Lower leg skin (tissue), 4 donors: ENCODE results near the gene JMJD1C. TPM values are rescaled to one million over a fixed set of nuclear protein-coding genes. Genes with fewer than 3 reads are reported as not detected.

ENCODE experiments used
- DNase-seq, 2 donors: peaks; one replicate each; pipeline ENCODE4 v3.0.0-alpha.2; 2019; ENCODE audit warnings: low spot score in 2 of 2
- H3K4me3 ChIP-seq: fragments of 200-600 bp; sonication (generic); 2 replicates; pipeline ENCODE4 v1.5.1; 2017; ENCODE audit warnings: mild to moderate bottlenecking, low read depth; ENCODE audit not compliant: poor library complexity, severe bottlenecking
- CTCF ChIP-seq, 3 donors: fragments of 450-650 bp; IDR thresholded peaks; one replicate each; pipeline ENCODE4 v1.5.1; 2016; ENCODE audit warnings: antibody characterized with exemption in 3 of 3, mild to moderate bottlenecking in 3 of 3, moderate library complexity in 2 of 3
- POLR2A ChIP-seq, 2 donors: fragments of 450-650 bp; IDR thresholded peaks; one replicate each; pipeline ENCODE4 v1.6.1; 2016 to 2017; ENCODE audit warnings: antibody characterized with exemption in 2 of 2, mild to moderate bottlenecking in 1 of 2, moderate library complexity in 1 of 2
- WGBS, 2 donors: methylation state at CpG; one replicate each; pipeline ENCODE4 v1.1.5; 2018; 5-methylcytosine and 5-hydroxymethylcytosine counted together
- intact Hi-C: fragments of 100-400 bp; cut with DNase I; formaldehyde crosslinking; loops from one replicate; pipeline ENCODE4 v1.15.0; 2023; ENCODE audit warnings: low total_unique reads
- total RNA-seq, 4 donors: library from RNA; depleted of rRNA; stranded (reverse); fragments of >200 nt; gene quantifications; one replicate each; pipeline ENCODE4 v1.1.0, GENCODE V29; 2016

JMJD1C gene
- total RNA-seq, 4 donors from 2014 or later: 82.0 to 92.5 (median 84.9) TPM

- intact Hi-C loops: loop anchor here (10.0 kb wide), 1 partner anchor 524 kb away; no protein-coding TSS in a partner anchor
- WGBS, 2 donors: 71 to 74% methylated on average over 6 of the region's 6 CpGs
- no peak overlapping the region for H3K4me3 ChIP-seq
- no peak for TF ChIP-seq POLR2A (IDR thresholded peaks at IDR 0.05)
- TF ChIP-seq CTCF (IDR thresholded peaks at IDR 0.05): no peak
- no peak for DNase-seq
Observed at GRCh38 chr10:63200431-63200830, 265.3 kb downstream of the JMJD1C start.

- WGBS, 2 donors: 91 to 93% methylated on average over 2 of the region's 2 CpGs
- no peak for DNase-seq
- intact Hi-C loops: loop anchor here (10.0 kb wide), 1 partner anchor 525 kb away; no protein-coding TSS in a partner anchor
- TF ChIP-seq POLR2A (IDR thresholded peaks at IDR 0.05) (no peak), CTCF (IDR thresholded peaks at IDR 0.05) (no peak)
- no peak overlapping the region for H3K4me3 ChIP-seq
Observed at GRCh38 chr10:63199716-63200115, 266.1 kb downstream of the JMJD1C start.

- 67 to 70% methylated on average over 2 of the region's 2 CpGs for WGBS, 2 donors
- TF ChIP-seq CTCF (IDR thresholded peaks at IDR 0.05) (no peak), POLR2A (IDR thresholded peaks at IDR 0.05) (no peak)
- no peak for DNase-seq
- intact Hi-C loops: no loop called here
- H3K4me3 ChIP-seq: no peak overlapping the region
Observed at GRCh38 chr10:63197344-63198092, 268.3 kb downstream of the JMJD1C start.

GRCh38 chr10:63192826-63193225 is 273.0 kb downstream of the JMJD1C start:
- H3K4me3 ChIP-seq: no peak overlapping the region
- WGBS, 2 donors: 59 to 64% methylated on average over 1 of the region's 1 CpG
- intact Hi-C loops: no loop called here
- DNase-seq: no peak
- TF ChIP-seq CTCF (IDR thresholded peaks at IDR 0.05): no peak

GRCh38 chr10:63175534-63175933 is 290.2 kb downstream of the JMJD1C start:
- TF ChIP-seq CTCF (IDR thresholded peaks at IDR 0.05): no peak
- no peak overlapping the region for H3K4me3 ChIP-seq
- WGBS, 2 donors: 82 to 93% methylated on average over 1 of the region's 1 CpG
- no peak for DNase-seq
- intact Hi-C loops: no loop called here
